Endometrial microvascular endothelial cells (primary cell): ENCODE results near the gene ATP5F1E. TPM values are rescaled to one million over a fixed set of nuclear protein-coding genes. Genes with fewer than 3 reads are reported as not detected.

ENCODE experiments used
- in situ Hi-C: cut with HindIII; loops from 2 replicates; pipeline ENCODE4 v1.10.0; 2017; ENCODE audit warnings: low sequenced_read_pairs, low pct_unique_long_range_greater_than_20kb; ENCODE audit errors: inconsistent ontology term
- total RNA-seq: library from RNA; depleted of rRNA; stranded (reverse); fragments of >200 nt; gene quantifications from one replicate; pipeline ENCODE4 v1.2.3, GENCODE V29; 2015; ENCODE audit errors: inconsistent ontology term

Gene ATP5F1E
- total RNA-seq = 18.2 TPM

DNA sequence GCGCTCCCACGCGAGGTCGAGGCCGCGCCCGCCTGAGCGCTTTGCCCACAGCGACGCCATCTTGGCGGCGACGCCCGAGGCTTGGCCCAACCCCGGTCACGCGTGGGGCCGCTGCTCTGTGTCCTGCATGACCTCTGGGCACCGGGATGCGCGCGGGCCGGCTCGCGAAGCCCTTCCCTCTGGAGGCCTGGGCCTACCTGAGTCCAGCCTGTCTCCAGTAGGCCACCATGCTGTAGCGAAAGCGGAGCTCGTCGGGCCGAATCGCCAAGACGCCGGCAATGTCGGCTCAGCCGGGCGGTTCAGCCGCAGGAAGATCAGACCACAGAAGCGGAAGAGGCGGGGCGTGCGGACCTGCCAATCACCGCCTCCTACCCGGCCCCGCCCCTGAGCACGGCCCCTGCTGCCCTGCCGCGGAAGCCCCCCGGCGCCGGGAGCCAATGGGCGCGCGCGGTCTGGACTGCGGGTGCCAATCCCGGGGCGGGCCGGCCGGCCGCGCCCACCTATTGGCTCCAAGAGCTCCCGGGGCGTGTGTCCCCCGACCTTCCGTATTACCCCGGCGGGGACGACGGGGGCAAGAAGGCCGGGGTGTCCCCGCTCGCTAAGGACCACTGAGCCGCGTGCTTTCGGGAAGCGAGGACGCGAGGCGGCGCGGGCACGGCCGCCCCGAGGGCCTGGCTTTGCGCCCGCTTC, at the start of gene ATP5F1E:
ATP5F1E (minus strand) TSS at position 313 of the 690 bp plus-strand sequence; CDS start at position 229, 84 bp downstream.
- in situ Hi-C loops = no loop called here

- in situ Hi-C loops = no loop called here
Measured at GRCh38 chr20:59081036-59081435, 48.9 kb upstream of the ATP5F1E start.

DNA sequence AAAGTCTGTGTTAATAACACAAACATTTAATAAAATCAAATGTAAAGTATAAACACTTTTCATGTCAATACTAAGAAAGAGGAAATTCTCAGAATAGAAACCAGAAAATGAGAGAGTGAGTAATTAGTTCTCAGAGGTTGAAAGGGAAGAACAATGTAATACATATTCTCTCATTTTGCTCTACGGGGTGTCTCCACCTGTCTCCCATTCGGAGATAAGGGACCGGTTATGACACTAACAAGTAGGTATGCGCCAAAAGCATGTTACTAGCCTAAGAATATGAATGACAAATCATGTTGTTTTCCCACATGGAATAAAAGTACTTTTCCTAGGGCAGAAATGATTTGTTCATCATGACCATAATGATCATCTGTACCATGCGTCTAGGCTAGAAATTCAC, 46.1 kb upstream of the ATP5F1E start:
- in situ Hi-C loops = no loop called here

DNA sequence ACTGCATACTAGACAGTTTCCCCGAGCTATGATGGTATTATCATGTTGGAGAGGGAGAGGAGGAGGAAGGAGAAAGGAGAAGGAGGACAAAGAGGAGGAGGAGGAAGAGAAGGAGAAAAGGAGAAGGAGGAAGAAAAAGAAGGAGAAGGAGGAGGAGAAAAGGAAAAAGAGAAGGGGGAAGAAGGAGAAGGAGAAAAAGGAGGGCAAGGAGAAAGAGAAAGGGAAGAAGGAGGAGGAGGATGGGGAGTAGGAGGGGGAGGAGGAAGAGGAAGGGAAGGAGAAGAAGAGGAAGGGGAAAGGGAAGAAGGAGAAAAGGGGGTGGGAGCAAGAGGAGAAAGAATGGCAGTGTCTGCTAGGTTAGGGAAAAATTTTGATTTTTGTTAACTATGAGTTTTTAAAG, 45.6 kb upstream of the ATP5F1E start:
- in situ Hi-C loops = no loop called here

DNA sequence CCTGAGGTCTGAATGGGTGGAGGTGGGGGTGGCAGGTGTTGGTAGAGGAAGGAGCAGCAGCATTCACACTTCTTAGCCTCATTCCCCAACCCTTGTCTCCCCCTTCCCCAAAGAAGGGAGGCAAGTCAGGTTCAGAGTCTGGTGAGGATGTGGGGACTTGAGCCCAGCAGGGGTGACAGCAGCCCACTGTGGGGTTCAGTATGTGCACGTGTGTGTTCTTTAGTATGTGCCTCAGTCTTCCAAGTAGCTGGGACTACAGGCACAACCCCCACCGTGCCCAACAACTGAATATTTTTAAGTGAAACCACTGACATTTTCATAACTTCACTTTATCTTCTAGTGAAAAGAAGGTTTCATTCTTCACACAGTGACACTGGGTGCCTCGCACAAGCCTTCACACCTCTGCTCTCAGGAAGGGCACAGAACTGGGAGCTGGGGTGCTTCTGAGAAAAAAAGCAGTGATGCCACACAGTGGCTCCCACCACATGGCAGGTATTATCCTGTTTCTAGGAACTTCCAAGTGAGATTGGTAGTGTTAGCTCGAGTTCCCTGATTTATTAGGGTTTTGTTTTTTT, 43.9 kb upstream of the ATP5F1E start:
- in situ Hi-C loops = no loop called here

DNA sequence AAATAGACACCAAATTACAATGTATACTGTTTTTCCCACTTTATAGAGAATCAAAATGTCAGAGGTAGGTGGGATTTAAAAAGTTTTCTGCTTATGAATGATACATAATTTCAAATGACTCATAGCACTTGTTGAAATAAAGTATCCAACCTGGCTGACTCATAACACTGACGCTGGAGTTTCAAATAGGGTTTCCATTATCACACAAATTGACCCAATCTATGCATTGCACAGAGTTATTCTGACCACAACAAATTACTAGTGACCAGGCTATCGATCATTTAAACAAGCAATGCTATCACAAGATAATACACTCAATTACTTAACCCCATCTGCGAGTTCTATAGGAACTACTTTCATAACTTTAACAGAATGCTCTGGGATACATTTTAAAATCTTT, 42.3 kb upstream of the ATP5F1E start:
- in situ Hi-C loops = no loop called here

- in situ Hi-C loops = no loop called here
Measured at GRCh38 chr20:59073582-59073981, 41.4 kb upstream of the ATP5F1E start.

DNA sequence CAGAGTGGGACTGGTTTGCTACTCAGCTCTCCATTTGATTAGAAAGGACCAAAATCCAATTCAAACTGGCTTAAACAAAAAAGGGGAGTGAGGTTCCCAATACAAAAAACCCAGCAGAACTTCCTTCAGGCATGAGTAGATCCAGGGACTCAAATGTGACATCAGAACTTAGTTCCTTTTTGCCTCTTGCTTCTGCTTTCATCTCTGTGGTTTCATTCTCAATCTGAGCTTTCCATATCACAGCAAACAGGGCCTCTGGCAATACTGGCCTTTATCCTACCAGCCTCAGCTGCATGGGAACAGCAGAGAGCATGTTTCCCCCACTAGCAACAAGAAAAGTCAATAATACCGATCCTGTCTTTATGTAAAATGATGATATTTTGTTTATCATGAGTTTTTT, 39.1 kb upstream of the ATP5F1E start:
- in situ Hi-C loops = no loop called here

DNA sequence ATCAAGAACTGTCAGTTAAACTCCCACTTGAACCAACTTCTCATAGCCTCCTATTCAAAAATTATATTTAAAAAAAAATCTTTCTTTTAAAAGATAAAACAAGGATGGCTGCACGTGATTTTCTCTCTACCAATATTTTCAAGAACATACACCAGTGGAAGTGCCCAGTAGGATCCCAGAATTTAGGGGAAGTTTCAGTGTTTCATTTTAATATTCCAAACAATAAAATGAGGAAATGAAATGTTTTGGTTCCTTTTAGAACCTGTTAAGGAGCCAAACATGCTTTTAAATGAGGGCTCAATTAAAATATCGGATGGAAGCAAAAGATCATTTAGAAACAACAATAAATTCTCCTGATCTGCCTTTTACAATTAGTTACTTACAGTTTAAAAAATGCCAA, 36.9 kb upstream of the ATP5F1E start:
- in situ Hi-C loops = no loop called here

DNA sequence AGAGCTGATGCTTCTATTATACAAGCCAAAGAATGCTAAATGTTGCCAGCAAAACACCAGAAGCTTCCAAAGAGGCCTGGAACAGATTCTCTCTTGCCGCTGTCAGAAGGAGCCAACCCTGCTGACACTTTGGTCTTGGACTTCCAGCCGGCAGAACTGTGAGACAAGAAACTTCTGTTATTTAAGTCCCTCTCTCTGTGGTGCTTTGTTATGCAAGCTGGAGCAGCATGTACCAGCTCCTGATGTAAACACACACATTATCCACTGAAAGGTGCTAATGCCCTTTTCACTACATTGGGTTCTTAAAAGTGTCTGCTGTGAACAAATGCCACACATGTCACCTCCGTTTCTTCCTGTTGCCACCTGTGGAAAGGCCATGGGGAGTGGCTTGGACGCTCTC, 36.4 kb upstream of the ATP5F1E start:
- in situ Hi-C loops = no loop called here

DNA sequence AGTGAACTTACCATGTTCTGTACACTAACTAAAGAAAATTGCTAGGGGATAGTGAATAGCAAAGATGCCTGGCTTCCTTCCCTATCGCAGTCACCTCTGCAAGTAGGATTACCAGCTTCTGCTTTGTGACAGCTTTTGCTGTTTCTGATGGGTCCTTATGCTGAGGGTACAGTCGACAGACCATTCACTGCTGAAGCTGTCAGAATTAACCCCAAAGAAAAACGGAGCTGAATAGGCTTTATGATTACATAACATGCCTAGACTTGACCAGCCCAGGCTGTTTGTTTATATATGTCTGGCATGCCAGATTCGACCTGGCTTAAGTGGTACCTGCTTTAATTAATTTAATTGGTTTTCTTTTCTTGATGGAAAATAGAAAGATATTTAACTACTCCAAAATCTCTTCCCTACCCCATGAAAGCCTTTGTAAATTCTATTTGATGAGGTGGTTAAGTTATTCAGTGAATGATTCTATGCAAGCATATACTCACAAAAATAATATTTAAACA, 32.1 kb upstream of the ATP5F1E start:
- in situ Hi-C loops = no loop called here

GRCh38 chr20:59063358-59064213, 31.5 kb upstream of the ATP5F1E start:
- in situ Hi-C loops = no loop called here

DNA sequence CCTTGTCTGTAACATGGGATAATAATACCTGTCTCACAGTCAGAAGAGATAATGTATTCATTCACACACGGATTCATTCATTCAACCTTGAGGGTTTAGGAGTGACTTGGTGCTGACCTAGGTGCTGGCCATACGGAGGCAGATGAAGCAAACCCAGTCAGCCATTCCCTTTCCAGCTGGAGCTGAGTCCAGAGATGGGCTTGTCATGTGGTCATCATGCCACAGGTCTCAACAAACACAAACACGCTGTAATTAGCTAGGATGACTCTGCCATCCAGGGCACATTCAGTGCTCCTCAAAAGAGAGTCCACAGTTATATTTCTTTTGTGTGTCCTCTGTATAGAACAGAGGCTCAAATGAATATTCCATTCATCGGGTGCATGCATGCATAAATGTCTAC, 29.9 kb upstream of the ATP5F1E start:
- in situ Hi-C loops = no loop called here

DNA sequence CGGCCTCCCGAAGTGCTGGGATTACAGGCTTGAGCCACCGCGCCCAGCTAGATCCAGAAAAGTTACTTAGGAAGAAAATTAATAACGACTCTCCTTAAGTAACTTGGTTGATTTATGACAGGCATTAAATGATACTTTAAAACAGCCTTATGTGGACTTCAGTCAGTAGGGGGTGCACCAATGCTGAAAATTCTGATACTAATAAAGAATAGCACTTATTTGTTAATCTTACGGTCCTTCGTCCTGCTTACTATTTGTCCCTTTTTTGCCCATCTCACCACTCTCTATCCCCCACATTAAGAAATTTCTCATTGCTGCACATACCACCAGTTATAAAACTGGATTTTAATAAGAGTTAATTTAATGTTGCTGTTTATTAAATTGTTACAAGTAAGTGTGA, 23.2 kb upstream of the ATP5F1E start:
- in situ Hi-C loops = no loop called here

- in situ Hi-C loops = no loop called here
Measured at GRCh38 chr20:59051666-59052185, 19.6 kb upstream of the ATP5F1E start.

DNA sequence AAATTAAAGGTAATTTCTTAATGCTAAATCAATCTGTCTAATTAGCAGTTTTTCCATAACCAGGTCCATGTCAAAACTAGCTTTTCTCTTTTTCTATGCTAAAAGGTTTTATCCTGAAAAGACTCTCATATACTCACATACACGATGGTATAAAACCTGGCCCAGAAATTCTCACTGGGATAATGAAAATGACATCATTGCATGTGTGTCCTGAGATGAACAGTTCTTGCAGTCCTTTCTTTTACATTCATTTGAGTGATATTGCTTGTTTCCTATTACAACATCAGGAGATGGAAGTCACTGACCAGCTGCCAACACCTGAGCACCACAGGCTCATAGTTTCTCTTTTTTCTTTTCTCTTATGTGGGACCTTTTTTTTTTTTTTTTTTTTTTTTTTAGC, 18.3 kb upstream of the ATP5F1E start:
- in situ Hi-C loops = no loop called here

DNA sequence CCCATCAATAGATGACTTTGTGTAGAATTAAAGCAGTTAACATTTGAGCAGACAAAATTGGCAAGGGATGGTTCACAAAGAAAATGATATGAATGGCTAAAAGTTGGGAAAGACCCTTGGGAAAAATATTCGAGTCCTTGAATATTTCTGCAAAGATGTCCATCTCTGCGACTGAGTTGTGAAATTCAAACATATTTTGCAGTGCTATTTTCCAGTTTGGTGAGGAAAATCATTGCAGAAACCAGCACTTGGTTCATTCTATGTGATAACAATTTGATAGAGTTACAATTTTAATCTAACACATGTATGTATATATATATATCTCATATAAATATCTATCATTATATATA, 16.5 kb upstream of the ATP5F1E start:
- in situ Hi-C loops = no loop called here

DNA sequence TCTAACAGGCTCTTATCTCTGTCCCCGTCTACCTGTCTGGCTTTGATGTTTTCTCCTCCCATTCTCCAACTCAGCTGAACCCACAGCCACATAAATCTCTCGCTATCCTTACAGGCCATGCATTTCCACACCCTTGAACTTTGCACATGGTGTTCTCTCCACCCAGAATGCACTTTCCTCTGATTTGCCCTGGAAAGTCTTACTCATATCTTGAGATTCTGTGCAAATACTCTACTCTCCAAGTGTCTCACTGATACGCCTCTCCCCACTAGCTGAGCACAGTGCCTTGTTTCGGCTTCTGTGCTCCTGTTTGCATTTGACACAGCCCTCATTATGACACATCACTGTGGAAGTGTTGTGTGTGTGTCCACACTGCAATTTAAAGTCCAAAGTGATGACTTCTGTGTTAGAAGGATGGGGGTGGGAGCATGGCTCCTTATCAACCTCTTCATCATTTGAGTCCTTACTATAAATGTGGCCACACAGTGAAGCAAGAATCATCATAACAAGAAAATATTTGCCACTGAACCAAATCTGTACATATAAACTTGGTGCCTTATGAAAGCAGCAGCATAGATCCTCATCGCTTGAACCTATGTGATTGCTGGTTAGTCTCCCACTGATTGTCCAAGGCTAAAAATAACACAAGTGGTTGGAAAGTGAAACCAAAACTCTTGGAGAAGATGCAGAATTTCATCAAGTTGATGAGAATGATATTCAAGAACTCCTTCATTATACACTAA, 16.0 kb upstream of the ATP5F1E start:
- in situ Hi-C loops = no loop called here

DNA sequence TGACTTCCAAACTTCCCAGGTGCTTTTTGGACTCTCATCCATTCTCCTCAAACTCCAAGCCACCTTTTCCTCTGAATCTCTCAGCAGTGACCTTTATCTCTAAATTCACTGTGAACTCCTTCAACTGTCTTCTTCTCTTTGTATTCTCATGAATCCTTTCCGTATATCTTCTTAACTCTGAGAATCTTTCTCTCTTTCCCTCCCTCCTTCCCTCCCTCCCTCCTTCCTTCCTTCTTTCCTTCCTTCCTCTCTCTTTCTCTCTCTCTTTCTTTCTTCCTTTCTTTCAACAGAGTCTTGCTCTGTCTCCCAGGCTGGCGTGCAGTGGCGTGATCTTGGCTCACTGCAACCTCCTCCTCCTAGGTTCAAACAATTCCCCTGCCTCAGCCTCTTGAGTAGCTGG, 14.7 kb upstream of the ATP5F1E start:
- in situ Hi-C loops = no loop called here
